Spleen (tissue), 11 donors: ENCODE results near the gene PXK. TPM values are rescaled to one million over a fixed set of nuclear protein-coding genes. Genes with fewer than 3 reads are reported as not detected.
A peak's percentile ranks its signal among the peaks of the same experiment; 100 is the strongest.

Source experiments
- DNase-seq: peaks from one replicate; pipeline ENCODE4 v3.0.0-alpha.2; 2020
- H3K27ac ChIP-seq, 8 donors: fragments of 200-600 bp; sonication (generic) in 7 of 8; 1 replicate in 4 of 8; 2 replicates in 4 of 8; pipeline versions ENCODE4 v1.5.0 to v1.8.0; 2016 to 2021; ENCODE audit warnings: inconsistent platforms in 4 of 8, mild to moderate bottlenecking in 4 of 8, moderate library complexity in 1 of 8
- H3K27me3 ChIP-seq, 7 donors: fragments of 200-600 bp; sonication (generic) in 6 of 7; replicated peaks in 1 of 7; 1 replicate in 4 of 7; 2 replicates in 3 of 7; pipeline versions ENCODE4 v1.5.0 to v1.8.0; 2016 to 2021; ENCODE audit warnings: inconsistent platforms in 3 of 7, mild to moderate bottlenecking in 1 of 7
- H3K36me3 ChIP-seq, 6 donors: fragments of 200-600 bp; sonication (generic) in 5 of 6; 1 replicate in 4 of 6; 2 replicates in 2 of 6; pipeline versions ENCODE4 v1.5.0 to v1.8.0; 2016 to 2021; ENCODE audit warnings: inconsistent platforms in 2 of 6
- H3K4me1 ChIP-seq, 6 donors: fragments of 200-600 bp; sonication (generic) in 5 of 6; 1 replicate in 3 of 6; 2 replicates in 3 of 6; pipeline versions ENCODE4 v1.5.0 to v1.8.0; 2016 to 2021; ENCODE audit warnings: inconsistent platforms in 3 of 6
- H3K4me3 ChIP-seq, 8 donors: fragments of 200-600 bp; sonication (generic) in 7 of 8; 1 replicate in 4 of 8; 2 replicates in 4 of 8; pipeline versions ENCODE4 v1.5.0 to v1.8.0; 2016 to 2021; ENCODE audit warnings: inconsistent platforms in 4 of 8, mild to moderate bottlenecking in 4 of 8, moderate library complexity in 2 of 8
- H3K9me3 ChIP-seq, 8 donors: fragments of 200-600 bp; sonication (generic) in 7 of 8; 1 replicate in 4 of 8; 2 replicates in 4 of 8; pipeline versions ENCODE4 v1.5.0 to v1.8.0; 2016 to 2021; ENCODE audit warnings: inconsistent platforms in 4 of 8
- POLR2A ChIP-seq, 3 donors: fragments of 450-650 bp; IDR thresholded peaks; one replicate each; pipeline ENCODE4 v1.5.1; 2017; ENCODE audit warnings: antibody characterized with exemption in 3 of 3, mild to moderate bottlenecking in 1 of 3
- POLR2AphosphoS5 ChIP-seq, 3 donors: sonication (generic); formaldehyde crosslinking; IDR thresholded peaks; one replicate each; pipeline ENCODE4 v1.5.1; 2017; ENCODE audit warnings: antibody characterized with exemption in 3 of 3
- WGBS, 5 donors: extraction: QIAGEN DNeasy Blood & Tissue Kit in 3 of 5; methylation state at CpG; one replicate each; pipeline versions ENCODE4 v1.1.5 to v1.1.7; 2013 to 2018; 5-methylcytosine and 5-hydroxymethylcytosine counted together
- intact Hi-C: fragments of 100-400 bp; cut with DNase I; formaldehyde crosslinking; loops from one replicate; pipeline ENCODE4 v1.15.0; 2023; ENCODE audit warnings: low total_unique reads
- polyA plus RNA-seq, 3 donors: library from polyadenylated mRNA; stranded (reverse); fragments of 200-250 nt; gene quantifications; one replicate each; pipeline ENCODE4 v1.2.1, GENCODE V29; 2013
- total RNA-seq, 7 donors: library from RNA; depleted of rRNA in 3 of 7; stranded (reverse); fragments of >200 nt in 3 of 7; fragmentation: NEBNext Ultra II Directional in 4 of 7; extraction: Animal tissue kit (Norgen Biotek cat#: 25700) in 4 of 7; gene quantifications; one replicate each; pipeline versions ENCODE4 v1.1.0 to v1.2.1, GENCODE V29; 2016 to 2021
- TF ChIP-seq, protein P1 (sequence below), 11 experiments: fragments of 200-600 bp in 7 of 11; fragments of 450-650 bp in 4 of 11; sonication (generic) in 4 of 11; IDR thresholded peaks in 8 of 11; conservative IDR thresholded peaks in 3 of 11; 1 replicate in 7 of 11; 2 replicates in 4 of 11; pipeline versions ENCODE4 v1.4.0 to v1.8.0; 2016 to 2021; ENCODE audit warnings: antibody characterized with exemption in 11 of 11, inconsistent platforms in 4 of 11, mild to moderate bottlenecking in 1 of 11
- donor health status: healthy with polysubstance abuse.
- donor health status: DM: no; HTN: no; CAD: no; lungs with moderate emphysema.
- donor health status: DM: no; HTN: no; CAD: no.
- donor health status: Bipolar disorder and iron deficiency.
- donor health status: healthy.
- donor health status: DM: no; HTN: no; CAD: no.
- donor health status: DM: yes; HTN: yes; CAD: no.

Gene PXK
- total and polyA plus RNA-seq, 10 donors, result 19.3 to 80.9 (median 49.7) TPM

DNA sequence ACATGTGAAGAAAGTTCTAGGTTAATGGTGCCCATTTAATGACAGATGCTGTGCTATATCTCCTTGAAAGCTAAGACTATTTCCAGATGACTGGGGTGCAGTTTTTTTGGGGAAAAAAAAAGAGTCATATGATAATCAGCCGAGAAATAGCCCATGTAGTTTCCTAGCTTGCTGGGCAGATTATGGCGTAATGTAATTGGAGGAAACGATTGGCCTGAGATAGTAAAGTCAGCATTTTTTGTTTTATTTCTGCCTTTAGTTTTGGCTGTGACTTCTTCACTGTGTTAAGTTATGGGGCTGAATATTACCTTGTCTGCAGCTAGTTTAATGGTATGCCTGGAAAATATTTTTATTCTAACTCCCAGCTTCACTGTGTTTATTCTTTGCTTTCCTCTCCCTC is 77.0 kb downstream of the PXK start:
- intact Hi-C loops, result loop anchor here (5.0 kb wide), 1 partner anchor 87 kb away; no protein-coding TSS in a partner anchor
- 69 to 94% (median 83%) methylated on average over 3 of the region's 3 CpGs for WGBS, 5 donors
- no peak for DNase-seq

DNA sequence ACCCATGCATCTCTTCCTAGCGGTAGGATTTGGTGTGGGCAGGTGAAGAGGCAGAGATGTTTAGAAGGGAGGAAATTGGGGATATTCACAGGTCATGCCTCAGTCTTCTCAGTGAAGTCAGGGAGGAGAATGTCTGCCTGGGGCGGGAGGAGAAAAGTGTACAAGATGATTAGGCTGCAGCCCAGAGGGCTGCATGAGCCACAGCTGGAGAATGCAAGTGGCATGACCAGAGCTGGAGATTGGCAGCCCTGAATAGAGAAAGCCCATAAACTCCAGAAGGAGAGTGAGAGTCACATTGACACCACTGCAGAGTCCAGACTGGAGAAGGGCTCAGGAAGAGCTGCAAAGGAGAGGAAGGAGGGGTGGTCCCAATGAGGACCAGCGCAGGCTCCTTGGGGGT is 78.3 kb downstream of the PXK start:
- TF ChIP-seq, protein P1, sequence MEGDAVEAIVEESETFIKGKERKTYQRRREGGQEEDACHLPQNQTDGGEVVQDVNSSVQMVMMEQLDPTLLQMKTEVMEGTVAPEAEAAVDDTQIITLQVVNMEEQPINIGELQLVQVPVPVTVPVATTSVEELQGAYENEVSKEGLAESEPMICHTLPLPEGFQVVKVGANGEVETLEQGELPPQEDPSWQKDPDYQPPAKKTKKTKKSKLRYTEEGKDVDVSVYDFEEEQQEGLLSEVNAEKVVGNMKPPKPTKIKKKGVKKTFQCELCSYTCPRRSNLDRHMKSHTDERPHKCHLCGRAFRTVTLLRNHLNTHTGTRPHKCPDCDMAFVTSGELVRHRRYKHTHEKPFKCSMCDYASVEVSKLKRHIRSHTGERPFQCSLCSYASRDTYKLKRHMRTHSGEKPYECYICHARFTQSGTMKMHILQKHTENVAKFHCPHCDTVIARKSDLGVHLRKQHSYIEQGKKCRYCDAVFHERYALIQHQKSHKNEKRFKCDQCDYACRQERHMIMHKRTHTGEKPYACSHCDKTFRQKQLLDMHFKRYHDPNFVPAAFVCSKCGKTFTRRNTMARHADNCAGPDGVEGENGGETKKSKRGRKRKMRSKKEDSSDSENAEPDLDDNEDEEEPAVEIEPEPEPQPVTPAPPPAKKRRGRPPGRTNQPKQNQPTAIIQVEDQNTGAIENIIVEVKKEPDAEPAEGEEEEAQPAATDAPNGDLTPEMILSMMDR (IDR thresholded peaks at IDR 0.05 in 8 of 11, conservative IDR thresholded peaks at IDR 0.05 in 3 of 11), result no peak
- TF ChIP-seq POLR2A (IDR thresholded peaks at IDR 0.05), result no peak
- TF ChIP-seq POLR2AphosphoS5 (IDR thresholded peaks at IDR 0.05), result no peak
- no peaks in the 10 kb centered on the region for H3K9me3 ChIP-seq
- peaks cover 0 to 26% (median 14%) of the 10 kb centered on the region in 6 donors for H3K4me1 ChIP-seq
- H3K27me3 ChIP-seq, result no peaks in the 10 kb centered on the region
- peaks cover 3 to 96% (median 50%) of the 10 kb centered on the region in 6 donors for H3K36me3 ChIP-seq
- 95 to 100% (median 96%) methylated on average over 3 of the region's 3 CpGs for WGBS, 5 donors
- H3K27ac ChIP-seq, result no peak overlapping the region
- intact Hi-C loops, result loop anchor here (5.0 kb wide), 1 partner anchor 89 kb away; no protein-coding TSS in a partner anchor
- no peak overlapping the region for H3K4me3 ChIP-seq
- no peak for DNase-seq

More for the DNA sequence above, 77.0 kb downstream of the PXK start:
- no peak overlapping the region for H3K4me3 ChIP-seq
- H3K27ac ChIP-seq, result peak overlapping the region in 1 of 8 donors; percentile 26
- H3K4me1 ChIP-seq, result peaks cover 0 to 23% (median 10%) of the 10 kb centered on the region in 6 donors
- TF ChIP-seq POLR2A (IDR thresholded peaks at IDR 0.05), result no peak
- TF ChIP-seq POLR2AphosphoS5 (IDR thresholded peaks at IDR 0.05), result no peak
- TF ChIP-seq, protein P1 (IDR thresholded peaks at IDR 0.05 in 8 of 11, conservative IDR thresholded peaks at IDR 0.05 in 3 of 11), result no peak
- no peaks in the 10 kb centered on the region for H3K27me3 ChIP-seq
- peaks cover 3 to 96% (median 50%) of the 10 kb centered on the region in 6 donors for H3K36me3 ChIP-seq
- H3K9me3 ChIP-seq, result no peaks in the 10 kb centered on the region

DNA sequence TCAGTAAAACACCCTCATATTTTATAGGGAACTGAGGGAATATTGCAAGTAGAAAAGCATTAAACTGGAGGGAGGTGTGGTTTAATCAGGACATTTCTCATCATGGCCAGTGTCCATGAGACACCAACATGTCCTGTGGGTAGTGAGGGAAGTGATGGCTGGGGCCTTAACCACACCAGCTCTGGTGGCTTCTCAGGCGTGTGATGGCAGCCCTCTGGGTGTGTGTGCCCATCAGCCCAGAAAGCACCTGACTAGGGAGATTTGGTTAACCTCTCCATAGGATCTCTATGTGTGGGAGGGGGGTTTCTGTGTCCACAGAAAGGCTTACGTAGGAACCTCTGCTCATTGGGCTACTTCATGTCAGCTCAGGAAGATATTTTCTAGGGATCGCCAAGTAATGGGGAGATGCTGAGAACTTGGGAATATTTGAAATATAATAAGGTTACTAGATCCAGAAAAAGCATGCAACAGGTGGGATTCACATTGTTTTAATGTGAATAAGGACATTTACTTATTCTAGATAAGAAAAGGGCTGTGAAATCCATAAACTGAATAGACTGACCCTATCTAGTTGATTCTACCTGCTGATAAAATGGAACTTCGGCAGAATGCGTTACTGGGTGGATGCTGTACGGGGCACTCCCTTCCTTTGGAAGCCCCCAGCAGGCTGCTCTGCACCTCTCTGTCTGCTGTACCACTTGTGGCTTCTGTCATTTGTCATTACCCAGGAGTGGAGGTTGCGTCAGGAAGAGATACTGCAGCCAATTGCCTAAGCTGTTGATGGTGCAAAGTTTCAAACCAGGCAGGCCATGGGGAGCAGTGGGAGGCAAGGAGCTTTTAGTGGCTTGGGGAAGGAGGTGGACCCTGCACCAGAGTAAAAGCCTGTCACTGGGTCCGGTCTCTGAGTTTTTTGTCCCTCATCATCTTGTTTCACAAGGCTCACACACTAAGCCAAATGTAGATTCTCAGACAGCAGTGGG is 79.4 kb downstream of the PXK start:
- peaks cover 3 to 96% (median 46%) of the 10 kb centered on the region in 6 donors for H3K36me3 ChIP-seq
- H3K4me3 ChIP-seq, result no peak overlapping the region
- intact Hi-C loops, result loop anchor here (5.0 kb wide), 1 partner anchor 90 kb away; no protein-coding TSS in a partner anchor
- no peaks in the 10 kb centered on the region for H3K9me3 ChIP-seq
- TF ChIP-seq POLR2A (IDR thresholded peaks at IDR 0.05), result no peak
- TF ChIP-seq, protein P1 (IDR thresholded peaks at IDR 0.05 in 8 of 11, conservative IDR thresholded peaks at IDR 0.05 in 3 of 11), result no peak
- TF ChIP-seq POLR2AphosphoS5 (IDR thresholded peaks at IDR 0.05), result no peak
- H3K27ac ChIP-seq, result no peak overlapping the region
- no peaks in the 10 kb centered on the region for H3K27me3 ChIP-seq
- no peak for DNase-seq
- H3K4me1 ChIP-seq, result peaks cover 0 to 26% (median 14%) of the 10 kb centered on the region in 6 donors
- WGBS, 5 donors, result 67 to 83% (median 76%) methylated on average over 8 of the region's 8 CpGs
